Esophagus squamous epithelium (tissue), 5 donors: ENCODE measurements around the gene NBPF11. TPM values are rescaled to one million over a fixed set of nuclear protein-coding genes. Genes with fewer than 3 reads are reported as not detected.
"Not testable (repeated sequence)": the region's sequence is repeated elsewhere in the genome, so short reads cannot be mapped to it uniquely, and the experiment has no call there.

ENCODE experiments used
- DNase-seq: peaks from one replicate; lab custom pipeline; 2025; lab: John Stamatoyannopoulos, UW
- H3K27ac ChIP-seq, 4 donors: fragments of 200-600 bp; sonication (generic); one replicate each; pipeline ENCODE4 v1.5.1; 2016 to 2019; ENCODE audit warnings: mild to moderate bottlenecking in 1 of 4
- H3K27me3 ChIP-seq, 4 donors: fragments of 200-600 bp; sonication (generic); 1 replicate in 3 of 4; 2 replicates in 1 of 4; pipeline versions ENCODE4 v1.5.1 to v1.6.0; 2017 to 2021; ENCODE audit warnings: antibody characterized with exemption in 1 of 4
- H3K36me3 ChIP-seq, 3 donors: fragments of 200-600 bp; sonication (generic); one replicate each; pipeline ENCODE4 v1.5.1; 2016 to 2019
- H3K4me1 ChIP-seq, 3 donors: fragments of 200-600 bp; sonication (generic); one replicate each; pipeline ENCODE4 v1.5.1; 2017 to 2019
- H3K4me3 ChIP-seq, 4 donors: fragments of 200-600 bp; sonication (generic); 1 replicate in 3 of 4; 2 replicates in 1 of 4; pipeline ENCODE4 v1.5.1; 2016 to 2019; ENCODE audit warnings: mild to moderate bottlenecking in 2 of 4, moderate library complexity in 1 of 4
- H3K9me3 ChIP-seq, 3 donors: fragments of 200-600 bp; sonication (generic); one replicate each; pipeline ENCODE4 v1.5.1; 2016 to 2019
- WGBS, 2 donors: methylation state at CpG; one replicate each; pipeline ENCODE4 v1.1.5; 2018; 5-methylcytosine and 5-hydroxymethylcytosine counted together
- intact Hi-C: fragments of 100-400 bp; cut with DNase I; formaldehyde crosslinking; loops from one replicate; pipeline ENCODE4 v1.15.0; 2022
- small RNA-seq, 4 donors: library from RNA; depleted of rRNA; stranded (forward); fragments of <200 nt; gene quantifications; one replicate each; pipeline ENCODE3, GENCODE V24; 2016
- total RNA-seq, 4 donors: library from RNA; depleted of rRNA; stranded (reverse); fragments of >200 nt; gene quantifications; one replicate each; pipeline ENCODE4 v1.1.0, GENCODE V29; 2016
- donor health status: DM: yes; HTN: yes; CAD: no.

The NBPF11 gene
- total RNA-seq, 4 donors from 2014 or later, result 2.8 to 9.7 (median 4.0) TPM

GRCh38 chr1:148078090-148078489 is 74.0 kb downstream of the NBPF11 start:
- H3K27ac ChIP-seq, H3K9me3 ChIP-seq, H3K4me1 ChIP-seq, intact Hi-C loops, H3K27me3 ChIP-seq, H3K4me3 ChIP-seq, H3K36me3 ChIP-seq, DNase-seq: not testable (repeated sequence)
- no CpG with 5 or more reads among the region's 13 CpGs for WGBS, 2 donors

GRCh38 chr1:148077458-148077857 is 74.6 kb downstream of the NBPF11 start:
- WGBS, 2 donors, result no CpG with 5 or more reads among the region's 3 CpGs
- H3K36me3 ChIP-seq, intact Hi-C loops, H3K9me3 ChIP-seq, H3K4me1 ChIP-seq, DNase-seq, H3K27ac ChIP-seq, H3K27me3 ChIP-seq, H3K4me3 ChIP-seq: not testable (repeated sequence)

GRCh38 chr1:148073392-148073791 is 78.7 kb downstream of the NBPF11 start:
- H3K36me3 ChIP-seq, DNase-seq, H3K4me1 ChIP-seq, H3K9me3 ChIP-seq, H3K27ac ChIP-seq, intact Hi-C loops, H3K27me3 ChIP-seq, H3K4me3 ChIP-seq: not testable (repeated sequence)
- no CpG with 5 or more reads among the region's 5 CpGs for WGBS, 2 donors

GRCh38 chr1:148068606-148069005 is 83.5 kb downstream of the NBPF11 start:
- H3K9me3 ChIP-seq, H3K27me3 ChIP-seq, H3K4me3 ChIP-seq, DNase-seq, H3K36me3 ChIP-seq, intact Hi-C loops, H3K27ac ChIP-seq, H3K4me1 ChIP-seq: not testable (repeated sequence)
- 83% methylated on average over 1 of the region's 1 CpG; no CpG with 5 or more reads in 1 of the 2 donors for WGBS, 2 donors

GRCh38 chr1:148068201-148068600 is 83.9 kb downstream of the NBPF11 start:
- H3K4me3 ChIP-seq, intact Hi-C loops, H3K27ac ChIP-seq, H3K9me3 ChIP-seq, H3K27me3 ChIP-seq, H3K36me3 ChIP-seq, H3K4me1 ChIP-seq, DNase-seq: not testable (repeated sequence)
- no CpG with 5 or more reads among the region's 5 CpGs for WGBS, 2 donors

GRCh38 chr1:148060294-148060701 is 91.8 kb downstream of the NBPF11 start:
- WGBS, 2 donors, result 2 to 3% methylated on average over 10 to 12 of the region's 37 CpGs
- DNase-seq, H3K4me1 ChIP-seq, H3K36me3 ChIP-seq, H3K9me3 ChIP-seq, H3K27ac ChIP-seq, intact Hi-C loops: not testable (repeated sequence)
- peaks cover 0 to 13% (median 0%) of the 10 kb centered on the region in 4 donors for H3K27me3 ChIP-seq
- H3K4me3 ChIP-seq, result peak overlapping the region; percentile 15 to 62 (median 42)

GRCh38 chr1:148057384-148057783 is 94.7 kb downstream of the NBPF11 start:
- H3K9me3 ChIP-seq, H3K36me3 ChIP-seq, DNase-seq, H3K4me1 ChIP-seq, H3K4me3 ChIP-seq, intact Hi-C loops, H3K27ac ChIP-seq: not testable (repeated sequence)
- H3K27me3 ChIP-seq, result peaks cover 0 to 17% (median 0%) of the 10 kb centered on the region in 4 donors
- WGBS, 2 donors, result 66 to 75% methylated on average over 5 of the region's 5 CpGs

Small RNA genes within 50 kb of the gene (small RNA-seq; reads per million reads assigned to genes)
- gene RNA5SP57, result 0 to 0.09 (median 0) reads per million in 4 donors

Other genes with a start within 250 kb of the NBPF11 start
- gene GJA8, start 249.5 kb downstream of the NBPF11 start, total RNA-seq, result not detected
- 10 to 100 TPM; 14.2 to 22.4 (median 18.7) TPM for gene GPR89B, start 223.9 kb downstream of the NBPF11 start, total RNA-seq